Pancreas (tissue), 10 donors: ENCODE data around the gene SNX21. TPM values are rescaled to one million over a fixed set of nuclear protein-coding genes. Genes with fewer than 3 reads are reported as not detected.

ENCODE experiments used
- ATAC-seq, 4 donors: fragments of 200-7000 bp; cut with Tn5 transposase; one replicate each; pipeline versions ENCODE4 v1.8.0 to v1.9.1; 2020; ENCODE audit warnings: mild to moderate bottlenecking in 4 of 4, moderate library complexity in 4 of 4
- DNase-seq, 6 donors: peaks; one replicate each; pipeline ENCODE4 v3.0.0-alpha.2; 2020
- FAIRE-seq: peaks from 2 replicates; lab custom pipeline; 2012; peaks lifted over from hg19 to GRCh38; lab: Jason Lieb, UNC
- H3K27ac ChIP-seq, 4 donors: fragments of 200-600 bp; sonication (generic); 1 replicate in 3 of 4; 2 replicates in 1 of 4; pipeline versions ENCODE4 v1.5.0 to v1.8.0; 2020
- H3K27me3 ChIP-seq, 4 donors: fragments of 200-600 bp; one replicate each; pipeline ENCODE4 v1.8.0; 2021
- H3K36me3 ChIP-seq, 3 donors: fragments of 200-600 bp; sonication (generic) in 1 of 3; one replicate each; pipeline versions ENCODE4 v1.5.0 to v1.8.0; 2020 to 2021
- H3K4me1 ChIP-seq, 3 donors: fragments of 200-600 bp; one replicate each; pipeline ENCODE4 v1.8.0; 2021
- H3K4me3 ChIP-seq, 4 donors: fragments of 200-600 bp; sonication (generic) in 2 of 4; one replicate each; pipeline versions ENCODE4 v1.5.0 to v1.8.0; 2020 to 2021
- H3K9me3 ChIP-seq, 4 donors: fragments of 200-600 bp; one replicate each; pipeline ENCODE4 v1.8.0; 2021
- CTCF ChIP-seq, 4 donors: fragments of 200-600 bp; sonication (generic) in 3 of 4; IDR thresholded peaks; one replicate each; pipeline versions ENCODE4 v1.5.0 to v1.8.0; 2021; ENCODE audit warnings: antibody characterized with exemption in 4 of 4
- WGBS, 2 donors: extraction: QIAGEN DNeasy Blood & Tissue Kit; methylation state at CpG; one replicate each; pipeline ENCODE4 v1.1.7; 2013; 5-methylcytosine and 5-hydroxymethylcytosine counted together
- intact Hi-C, 3 donors: fragments of 100-400 bp; cut with DNase I; formaldehyde crosslinking; loops; one replicate each; pipeline versions ENCODE4 v1.11.1 to v1.14.2; 2022
- polyA plus RNA-seq, 2 donors: library from polyadenylated mRNA; stranded (reverse); fragments of 200-250 nt; gene quantifications; one replicate each; pipeline ENCODE4 v1.2.3, GENCODE V29; 2013
- total RNA-seq, 6 donors: library from RNA; stranded (reverse); fragmentation: NEBNext Ultra II Directional in 4 of 6; extraction: Animal tissue kit (Norgen Biotek cat#: 25700) in 4 of 6; gene quantifications; one replicate each; pipeline versions ENCODE4 v1.2.1 to v1.2.4, GENCODE V29; 2021 to 2023
- donor health status: healthy with polysubstance abuse.
- donor health status: DM: no; HTN: no; CAD: no; lungs with moderate emphysema.
- donor health status: DM: no; HTN: no; CAD: no.
- donor health status: control.
- donor health status: control.
- donor health status: Bipolar disorder and iron deficiency.
- donor health status: DM: yes; HTN: yes; CAD: no.
- donor health status: DM: no; HTN: no; CAD: no.
- donor health status: DM: no; HTN: no; CAD: no.
- donor health status: DM: yes; HTN: yes; CAD: no.

The SNX21 gene
- total and polyA plus RNA-seq, 8 donors = 4.6 to 22.6 (median 6.7) TPM

GRCh38 chr20:45890985-45891983 is 57.7 kb downstream of the SNX21 start, which contains the start of the genes CTSA and NEURL2:
Gene CTSA, plus strand, starts transcription at chr20:45891335. Its CDS starts 234 bp downstream, at chr20:45891569.
Gene NEURL2, minus strand, starts transcription at chr20:45891208. Its CDS starts 217 bp downstream, at chr20:45890991.
- no peaks in the 10 kb centered on the region for H3K9me3 ChIP-seq
- no peaks in the 10 kb centered on the region for H3K36me3 ChIP-seq
- ATAC-seq (peak; percentile 87 to 89 (median 88)), DNase-seq (peak; percentile 88 to 96 (median 91)), FAIRE-seq (no peak)
- 1% methylated on average over 59 to 78 of the region's 78 CpGs for WGBS, 2 donors
- H3K27me3 ChIP-seq = no peaks in the 10 kb centered on the region
- peak within 1 kb of the TSS; percentile 65 to 93 (median 80) for H3K4me3 ChIP-seq
- intact Hi-C loops = no loop called here
- peak within 1 kb of the TSS; percentile 61 to 82 (median 75) for H3K27ac ChIP-seq
- no peak for TF ChIP-seq CTCF (IDR thresholded peaks at IDR 0.05)
- peaks cover 3 to 4% (median 4%) of the 10 kb centered on the region in 3 donors for H3K4me1 ChIP-seq

- no peaks in the 10 kb centered on the region for H3K27me3 ChIP-seq
- no peak overlapping the region for H3K27ac ChIP-seq
- peaks cover 3 to 4% (median 4%) of the 10 kb centered on the region in 3 donors for H3K4me1 ChIP-seq
- H3K36me3 ChIP-seq = no peaks in the 10 kb centered on the region
- H3K9me3 ChIP-seq = no peaks in the 10 kb centered on the region
- 74 to 76% methylated on average over 9 of the region's 9 CpGs for WGBS, 2 donors
- TF ChIP-seq CTCF (IDR thresholded peaks at IDR 0.05) = no peak
- H3K4me3 ChIP-seq = peak overlapping the region; percentile 65 to 93 (median 80)
- intact Hi-C loops = no loop called here
- peak in 2 of 6 donors; percentile 31 to 52 for DNase-seq
- peak in 2 of 4 donors; percentile 26 to 40 for ATAC-seq
- FAIRE-seq = no peak
Measured at GRCh38 chr20:45892049-45892825, 58.6 kb downstream of the SNX21 start.

Other genes with a start within 250 kb of the SNX21 start
- not detected for gene WFDC10A, start 204.1 kb upstream of the SNX21 start, total RNA-seq
- not detected for gene WFDC10A, start 204.1 kb upstream of the SNX21 start, polyA plus RNA-seq
- not detected for gene WFDC9, start 202.5 kb upstream of the SNX21 start, total RNA-seq
- gene WFDC9, start 202.5 kb upstream of the SNX21 start, polyA plus RNA-seq = not detected
- gene WFDC11, start 163.6 kb upstream of the SNX21 start, total RNA-seq = not detected
- not detected for gene WFDC11, start 163.6 kb upstream of the SNX21 start, polyA plus RNA-seq
- gene WFDC13, start 131.8 kb upstream of the SNX21 start, total RNA-seq = not detected
- not detected for gene WFDC13, start 131.8 kb upstream of the SNX21 start, polyA plus RNA-seq
- not detected for gene WFDC10B, start 128.8 kb upstream of the SNX21 start, total RNA-seq
- gene WFDC10B, start 128.8 kb upstream of the SNX21 start, polyA plus RNA-seq = not detected
- not detected for gene SPINT4, start 111.5 kb upstream of the SNX21 start, total RNA-seq
- gene SPINT4, start 111.5 kb upstream of the SNX21 start, polyA plus RNA-seq = not detected
- under 1 TPM in 4 of 6 donors, not detected in 2; 0.35 to 0.81 (median 0.48) TPM for gene WFDC3, start 41.9 kb upstream of the SNX21 start, total RNA-seq
- 1 to 10 TPM in 1 of 2 donors, under 1 TPM in 1; 0.95 to 1.8 TPM for gene WFDC3, start 41.9 kb upstream of the SNX21 start, polyA plus RNA-seq
- gene DNTTIP1, start 41.8 kb upstream of the SNX21 start, total RNA-seq = 10 to 100 TPM in 3 of 6 donors, 1 to 10 TPM in 3; 7.4 to 15.3 (median 8.9) TPM
- gene DNTTIP1, start 41.8 kb upstream of the SNX21 start, polyA plus RNA-seq = 10 to 100 TPM; 15.5 to 22.0 TPM
- gene UBE2C, start 21.2 kb upstream of the SNX21 start, total RNA-seq = 1 to 10 TPM in 2 of 6 donors, under 1 TPM in 2, not detected in 2; 0.38 to 1.9 (median 1.4) TPM
- under 1 TPM; 0.31 to 0.61 TPM for gene UBE2C, start 21.2 kb upstream of the SNX21 start, polyA plus RNA-seq
- gene TNNC2, start 6.5 kb upstream of the SNX21 start, total RNA-seq = not detected
- gene TNNC2, start 6.5 kb upstream of the SNX21 start, polyA plus RNA-seq = 1 to 10 TPM; 1.2 to 4.0 TPM
- 10 to 100 TPM in 2 of 6 donors, 1 to 10 TPM in 4; 7.0 to 14.0 (median 9.7) TPM for gene ACOT8, start 23.6 kb downstream of the SNX21 start, total RNA-seq
- gene ACOT8, start 23.6 kb downstream of the SNX21 start, polyA plus RNA-seq = 10 to 100 TPM; 17.9 to 21.2 TPM
- gene ZSWIM3, start 23.8 kb downstream of the SNX21 start, total RNA-seq = 1 to 10 TPM in 4 of 6 donors, under 1 TPM in 2; 0.46 to 2.2 (median 1.1) TPM
- 1 to 10 TPM; 1.4 to 1.9 TPM for gene ZSWIM3, start 23.8 kb downstream of the SNX21 start, polyA plus RNA-seq
- gene ZSWIM1, start 47.4 kb downstream of the SNX21 start, total RNA-seq = 1 to 10 TPM; 2.9 to 6.0 (median 4.0) TPM
- gene ZSWIM1, start 47.4 kb downstream of the SNX21 start, polyA plus RNA-seq = 1 to 10 TPM; 2.4 to 3.1 TPM
- gene SPATA25, start 53.8 kb downstream of the SNX21 start, total RNA-seq = 1 to 10 TPM in 1 of 6 donors, under 1 TPM in 5; 0.55 to 1.3 (median 0.84) TPM
- gene SPATA25, start 53.8 kb downstream of the SNX21 start, polyA plus RNA-seq = 1 to 10 TPM; 1.2 to 1.7 TPM
- gene NEURL2, start 57.4 kb downstream of the SNX21 start, total RNA-seq = 1 to 10 TPM; 1.6 to 3.8 (median 2.2) TPM
- gene NEURL2, start 57.4 kb downstream of the SNX21 start, polyA plus RNA-seq = 1 to 10 TPM; 4.7 to 5.3 TPM
- gene CTSA, start 57.5 kb downstream of the SNX21 start, total RNA-seq = 10 to 100 TPM; 27.6 to 97.8 (median 41.5) TPM
- gene CTSA, start 57.5 kb downstream of the SNX21 start, polyA plus RNA-seq = 100 to 1,000 TPM in 1 of 2 donors, 10 to 100 TPM in 1; 89.3 to 103 TPM
- gene PLTP, start 78.4 kb downstream of the SNX21 start, total RNA-seq = 100 to 1,000 TPM in 2 of 6 donors, 10 to 100 TPM in 4; 70.4 to 158 (median 95.1) TPM
- gene PLTP, start 78.4 kb downstream of the SNX21 start, polyA plus RNA-seq = 10 to 100 TPM; 35.5 to 56.8 TPM
- 10 to 100 TPM; 13.3 to 19.2 (median 17.7) TPM for gene PCIF1, start 100.9 kb downstream of the SNX21 start, total RNA-seq
- gene PCIF1, start 100.9 kb downstream of the SNX21 start, polyA plus RNA-seq = 10 to 100 TPM; 22.9 to 34.9 TPM
- gene ZNF335, start 138.4 kb downstream of the SNX21 start, total RNA-seq = 10 to 100 TPM in 2 of 6 donors, 1 to 10 TPM in 4; 7.4 to 11.0 (median 7.5) TPM
- gene ZNF335, start 138.4 kb downstream of the SNX21 start, polyA plus RNA-seq = 10 to 100 TPM; 24.4 to 27.4 TPM
- 1 to 10 TPM in 1 of 6 donors, under 1 TPM in 4, not detected in 1; 0.19 to 1.3 (median 0.29) TPM for gene MMP9, start 175.1 kb downstream of the SNX21 start, total RNA-seq
- gene MMP9, start 175.1 kb downstream of the SNX21 start, polyA plus RNA-seq = under 1 TPM; 0.19 to 0.21 TPM
- 1 to 10 TPM in 4 of 6 donors, under 1 TPM in 2; 0.35 to 2.2 (median 1.3) TPM for gene SLC12A5, start 195.4 kb downstream of the SNX21 start, total RNA-seq
- 10 to 100 TPM; 12.9 to 21.5 TPM for gene SLC12A5, start 195.4 kb downstream of the SNX21 start, polyA plus RNA-seq